Caco-2 (cell line): ENCODE measurements around the gene SLC6A8. TPM values are rescaled to one million over a fixed set of nuclear protein-coding genes. Genes with fewer than 3 reads are reported as not detected.

Experiments
- BruUV-seq: library from RNA; stranded (reverse); fragments of 400-500 nt; replicated peaks from 2 replicates; lab custom pipeline; 2021; lab: Mats Ljungman, UMichigan
- CTCF ChIA-PET: fragments of 300-600 bp; sonication (Branson Sonifier 250); formaldehyde crosslinking; loops from one replicate; lab custom pipeline; 2022; ENCODE audit warnings: antibody characterized with exemption; lab: Charles Lee
- POLR2A ChIA-PET: fragments of 300-600 bp; sonication (Branson Sonifier 250); formaldehyde crosslinking; loops from one replicate; lab custom pipeline; 2022; ENCODE audit warnings: antibody characterized with exemption; lab: Charles Lee
- DNase-seq, 2 experiments: peaks; one replicate each; pipeline versions ENCODE4 v3.0.0 to v3.0.0-alpha.2; 2020 to 2022
- H3K27me3 ChIP-seq: replicated peaks from 2 replicates; pipeline ENCODE4 v1.6.0; 2011; ENCODE audit warnings: low read length; ENCODE audit not compliant: control insufficient read depth, insufficient read depth
- H3K36me3 ChIP-seq: 2 replicates; pipeline ENCODE4 v1.5.1; 2011; ENCODE audit warnings: low read length; ENCODE audit not compliant: control insufficient read depth, insufficient read depth
- H3K4me1 ChIP-seq: fragments of 250-450 bp; sonication (Bioruptor Pico); 2 replicates; pipeline ENCODE4 v1.5.1; 2020; ENCODE audit warnings: mild to moderate bottlenecking
- H3K4me3 ChIP-seq: 2 replicates; pipeline ENCODE4 v1.5.1; 2011; ENCODE audit warnings: low read depth, mild to moderate bottlenecking, control low read depth, low read length
- H3K9me3 ChIP-seq: fragments of 250-450 bp; sonication (Bioruptor Pico); 2 replicates; pipeline ENCODE4 v1.5.1; 2020; ENCODE audit warnings: mild to moderate bottlenecking, moderate library complexity
- H3K27ac Mint-ChIP-seq: one replicate; pipeline ENCODE4 v1.8.0; 2022; ENCODE audit warnings: mixed read lengths; ENCODE audit not compliant: unreplicated experiment
- H3K27me3 Mint-ChIP-seq: one replicate; pipeline ENCODE4 v1.8.0; 2022; ENCODE audit warnings: mixed read lengths; ENCODE audit not compliant: insufficient read depth, unreplicated experiment
- H3K36me3 Mint-ChIP-seq: one replicate; pipeline ENCODE4 v1.8.0; 2022; ENCODE audit warnings: mild to moderate bottlenecking, mixed read lengths; ENCODE audit not compliant: insufficient read depth, unreplicated experiment
- H3K4me1 Mint-ChIP-seq: one replicate; pipeline ENCODE4 v1.8.0; 2022; ENCODE audit warnings: low read depth, mixed read lengths; ENCODE audit not compliant: unreplicated experiment
- H3K4me3 Mint-ChIP-seq: one replicate; pipeline ENCODE4 v1.8.0; 2022; ENCODE audit warnings: mild to moderate bottlenecking, moderate library complexity, mixed read lengths; ENCODE audit not compliant: unreplicated experiment
- H3K9me3 Mint-ChIP-seq: one replicate; pipeline ENCODE4 v1.8.0; 2022; ENCODE audit warnings: mixed read lengths; ENCODE audit not compliant: unreplicated experiment
- CTCF ChIP-seq, 2 experiments: fragments of 200-600 bp in 1 of 2; IDR thresholded peaks; 1 replicate in 1 of 2; 2 replicates in 1 of 2; pipeline versions ENCODE4 v1.5.1 to v1.8.0; 2011 to 2022; ENCODE audit warnings: antibody characterized with exemption in 1 of 2, control low read depth in 1 of 2, inconsistent platforms in 1 of 2, low read depth in 1 of 2, low read length in 1 of 2, mild to moderate bottlenecking in 1 of 2, moderate library complexity in 1 of 2; ENCODE audit not compliant: insufficient read depth in 1 of 2, severe bottlenecking in 1 of 2, unreplicated experiment in 1 of 2
- intact Hi-C: fragments of 100-400 bp; cut with micrococcal nuclease; formaldehyde crosslinking; loops from one replicate; pipeline ENCODE4 v1.10.0; 2022; ENCODE audit not compliant: unreplicated experiment
- total RNA-seq: library from RNA; stranded (reverse); gene quantifications from 2 replicates; pipeline ENCODE4 v1.2.3, GENCODE V29; 2022

The SLC6A8 gene
- total RNA-seq, 1 experiment from 2014 or later: 8.8 TPM

DNA sequence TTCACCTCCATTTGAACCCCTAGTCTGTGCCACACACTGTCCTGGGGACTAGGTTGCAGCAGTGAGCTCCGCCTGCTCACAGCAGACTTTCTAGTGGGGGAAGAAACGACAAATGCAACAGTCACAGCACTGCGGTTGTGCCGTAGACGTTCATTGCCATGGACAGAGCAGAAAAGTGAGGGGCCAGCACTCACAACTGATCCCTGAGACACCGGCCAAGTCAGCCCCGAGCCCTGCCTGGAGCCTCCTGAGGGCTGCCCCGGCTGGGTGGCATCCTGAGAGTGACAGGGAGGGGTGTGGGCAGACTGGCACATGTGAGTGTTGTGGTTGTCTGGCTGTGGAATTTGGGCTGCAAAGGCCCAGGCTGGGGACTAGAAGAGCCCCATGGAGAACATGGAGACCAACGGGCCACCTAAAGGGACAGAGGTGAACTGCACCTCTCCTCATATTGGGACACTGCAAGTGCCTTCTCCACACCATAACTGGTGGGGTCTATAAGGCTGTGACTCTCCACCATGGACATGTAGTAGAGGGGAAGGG is 36.1 kb upstream of the SLC6A8 start:
- peak in 1 of 2 experiments; percentile 23 for TF ChIP-seq CTCF (IDR thresholded peaks at IDR 0.05; ENCODE audit: insufficient read depth in 1 of 2, low read depth in 1 of 2, low read length in 1 of 2, severe bottlenecking in 1 of 2, unreplicated experiment in 1 of 2)
- no TSS peak for BruUV-seq
- Mint-ChIP-seq H3K27me3 (no peaks in the 10 kb centered on the region), H3K9me3 (no peaks in the 10 kb centered on the region), H3K36me3 (no peaks in the 10 kb centered on the region), H3K27ac (no peak overlapping the region), H3K4me1 (no peaks in the 10 kb centered on the region), H3K4me3 (no peak overlapping the region)
- intact Hi-C loops: no loop called here
- CTCF ChIA-PET: interaction anchor here (1.3 kb wide), 1 partner anchor 16 kb away, joined by 3 read pairs; no protein-coding TSS in a partner anchor
- Histone ChIP-seq H3K9me3 (no peaks in the 10 kb centered on the region), H3K36me3 (no peaks in the 10 kb centered on the region), H3K4me1 (peaks cover 2% of the 10 kb centered on the region), H3K27me3 (no peaks in the 10 kb centered on the region), H3K4me3 (no peak overlapping the region)
- DNase-seq: peak in 1 of 2 experiments; percentile 21
- POLR2A ChIA-PET: no interaction called here

DNA sequence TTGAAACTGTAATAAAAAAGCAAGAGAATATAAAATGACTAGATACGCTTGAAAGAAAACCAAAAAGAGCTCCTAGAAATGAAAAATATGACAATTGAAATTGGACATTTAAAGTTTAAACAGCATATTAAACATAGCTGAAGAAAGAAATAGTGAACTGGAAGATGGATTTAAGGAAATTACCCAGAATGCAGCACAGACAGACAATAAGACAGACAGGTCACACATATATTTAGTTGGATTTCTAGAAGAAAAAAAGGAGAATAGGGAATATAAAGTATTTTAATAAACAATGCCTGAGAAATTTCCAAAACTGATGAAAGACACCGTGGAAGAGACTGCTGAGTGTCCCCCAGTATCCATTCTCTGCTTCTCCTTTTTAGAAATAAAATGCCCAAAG is 34.2 kb upstream of the SLC6A8 start:
- Histone ChIP-seq H3K27me3 (no peaks in the 10 kb centered on the region), H3K9me3 (no peaks in the 10 kb centered on the region), H3K4me1 (no peaks in the 10 kb centered on the region), H3K36me3 (no peaks in the 10 kb centered on the region), H3K4me3 (no peak overlapping the region)
- Mint-ChIP-seq H3K27me3 (no peaks in the 10 kb centered on the region), H3K4me1 (no peaks in the 10 kb centered on the region), H3K4me3 (no peak overlapping the region), H3K36me3 (no peaks in the 10 kb centered on the region), H3K9me3 (no peaks in the 10 kb centered on the region), H3K27ac (no peak overlapping the region)
- TF ChIP-seq CTCF (IDR thresholded peaks at IDR 0.05; ENCODE audit: insufficient read depth in 1 of 2, low read depth in 1 of 2, low read length in 1 of 2, severe bottlenecking in 1 of 2, unreplicated experiment in 1 of 2): no peak
- intact Hi-C loops: no loop called here
- no TSS peak for BruUV-seq
- no peak for DNase-seq
- CTCF ChIA-PET: no interaction called here
- POLR2A ChIA-PET: no interaction called here

DNA sequence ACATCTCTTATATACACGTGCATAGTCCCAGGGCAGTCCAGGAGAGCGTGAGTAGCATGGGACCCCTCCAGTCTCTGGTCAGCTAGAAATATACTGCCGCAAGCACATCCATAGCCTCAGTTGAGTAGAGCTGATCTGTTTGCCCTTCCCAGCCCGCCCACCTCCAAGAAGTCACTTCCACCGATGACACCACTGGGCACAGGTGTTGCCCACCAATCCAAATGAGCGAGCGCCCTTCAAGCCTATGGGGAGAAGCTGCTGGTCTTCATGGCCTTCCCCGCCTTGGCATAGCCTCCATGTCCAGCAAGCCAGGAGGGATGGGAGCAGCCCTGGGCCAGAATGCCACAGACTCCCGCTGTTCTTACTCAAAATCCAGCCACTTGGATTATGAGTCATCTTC is 30.6 kb upstream of the SLC6A8 start:
- H3K4me1 Mint-ChIP-seq: no peaks in the 10 kb centered on the region
- ChIA-PET POLR2A (interaction anchor here (0.5 kb wide), 1 partner anchor 9 kb away, joined by 4 read pairs; no protein-coding TSS in a partner anchor), CTCF (interaction anchor here (0.6 kb wide), 1 partner anchor 10 kb away, joined by 3 read pairs; the partner anchor contains the start of gene DUSP9)
- DNase-seq: no peak
- no TSS peak for BruUV-seq
- no peaks in the 10 kb centered on the region for H3K36me3 ChIP-seq
- no peaks in the 10 kb centered on the region for H3K4me1 ChIP-seq
- no peaks in the 10 kb centered on the region for H3K9me3 ChIP-seq
- no peaks in the 10 kb centered on the region for H3K9me3 Mint-ChIP-seq
- H3K4me3 ChIP-seq: no peak overlapping the region
- intact Hi-C loops: no loop called here
- H3K27me3 Mint-ChIP-seq: peaks cover 3% of the 10 kb centered on the region
- H3K27me3 ChIP-seq: no peaks in the 10 kb centered on the region
- H3K4me3 Mint-ChIP-seq: no peak overlapping the region
- TF ChIP-seq CTCF (IDR thresholded peaks at IDR 0.05; ENCODE audit: insufficient read depth in 1 of 2, low read depth in 1 of 2, low read length in 1 of 2, severe bottlenecking in 1 of 2, unreplicated experiment in 1 of 2): no peak
- H3K27ac Mint-ChIP-seq: no peak overlapping the region
- H3K36me3 Mint-ChIP-seq: no peaks in the 10 kb centered on the region
